Tibial nerve (tissue), 3 donors: Measurements from ENCODE around the gene PITX1.

Experiments
- POLR2A ChIP-seq, 2 donors: fragments of 450-650 bp; IDR thresholded peaks; one replicate each; pipeline ENCODE4 v1.6.1; 2017; ENCODE audit warnings: antibody characterized with exemption in 2 of 2, mild to moderate bottlenecking in 2 of 2, moderate library complexity in 2 of 2
- TF ChIP-seq, protein P1 (sequence below), 5 experiments: fragments of 200-600 bp in 3 of 5; fragments of 450-650 bp in 2 of 5; sonication (generic) in 3 of 5; IDR thresholded peaks; one replicate each; pipeline ENCODE4 v1.5.1; 2016 to 2019; ENCODE audit warnings: antibody characterized with exemption in 5 of 5, mild to moderate bottlenecking in 3 of 5, moderate library complexity in 2 of 5

DNA sequence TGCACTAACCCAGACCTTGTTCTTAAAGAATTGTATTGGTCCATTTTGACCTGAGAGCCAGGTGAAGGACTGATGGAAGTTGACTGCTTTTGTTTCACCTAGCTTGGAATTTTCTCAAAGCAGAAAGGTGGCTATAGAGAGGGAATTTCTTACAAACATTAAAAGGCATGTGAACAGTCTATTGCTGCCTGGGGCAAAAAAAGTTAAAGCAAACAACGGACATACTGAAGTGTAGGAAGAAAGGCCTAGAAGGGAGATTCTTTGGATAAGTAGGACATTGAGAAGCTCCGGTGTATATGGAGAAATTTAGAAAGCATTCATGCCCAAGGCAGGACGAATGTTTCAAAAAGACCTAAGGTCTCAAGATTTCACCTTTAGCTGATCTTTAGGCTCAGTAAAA is 54.6 kb downstream of the PITX1 start:
- TF ChIP-seq, protein P1, sequence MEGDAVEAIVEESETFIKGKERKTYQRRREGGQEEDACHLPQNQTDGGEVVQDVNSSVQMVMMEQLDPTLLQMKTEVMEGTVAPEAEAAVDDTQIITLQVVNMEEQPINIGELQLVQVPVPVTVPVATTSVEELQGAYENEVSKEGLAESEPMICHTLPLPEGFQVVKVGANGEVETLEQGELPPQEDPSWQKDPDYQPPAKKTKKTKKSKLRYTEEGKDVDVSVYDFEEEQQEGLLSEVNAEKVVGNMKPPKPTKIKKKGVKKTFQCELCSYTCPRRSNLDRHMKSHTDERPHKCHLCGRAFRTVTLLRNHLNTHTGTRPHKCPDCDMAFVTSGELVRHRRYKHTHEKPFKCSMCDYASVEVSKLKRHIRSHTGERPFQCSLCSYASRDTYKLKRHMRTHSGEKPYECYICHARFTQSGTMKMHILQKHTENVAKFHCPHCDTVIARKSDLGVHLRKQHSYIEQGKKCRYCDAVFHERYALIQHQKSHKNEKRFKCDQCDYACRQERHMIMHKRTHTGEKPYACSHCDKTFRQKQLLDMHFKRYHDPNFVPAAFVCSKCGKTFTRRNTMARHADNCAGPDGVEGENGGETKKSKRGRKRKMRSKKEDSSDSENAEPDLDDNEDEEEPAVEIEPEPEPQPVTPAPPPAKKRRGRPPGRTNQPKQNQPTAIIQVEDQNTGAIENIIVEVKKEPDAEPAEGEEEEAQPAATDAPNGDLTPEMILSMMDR (IDR thresholded peaks at IDR 0.05): no peak
- TF ChIP-seq POLR2A (IDR thresholded peaks at IDR 0.05): no peak
